Bone marrow (tissue), 2 donors: ENCODE results near the gene PGA5.
"Not testable (repeated sequence)": the region's sequence is repeated elsewhere in the genome, so short reads cannot be mapped to it uniquely, and the experiment has no call there.

Experiments
- DNase-seq, 2 donors: peaks; one replicate each; lab custom pipeline; 2025; lab: John Stamatoyannopoulos, UW

The PGA5 gene

DNA sequence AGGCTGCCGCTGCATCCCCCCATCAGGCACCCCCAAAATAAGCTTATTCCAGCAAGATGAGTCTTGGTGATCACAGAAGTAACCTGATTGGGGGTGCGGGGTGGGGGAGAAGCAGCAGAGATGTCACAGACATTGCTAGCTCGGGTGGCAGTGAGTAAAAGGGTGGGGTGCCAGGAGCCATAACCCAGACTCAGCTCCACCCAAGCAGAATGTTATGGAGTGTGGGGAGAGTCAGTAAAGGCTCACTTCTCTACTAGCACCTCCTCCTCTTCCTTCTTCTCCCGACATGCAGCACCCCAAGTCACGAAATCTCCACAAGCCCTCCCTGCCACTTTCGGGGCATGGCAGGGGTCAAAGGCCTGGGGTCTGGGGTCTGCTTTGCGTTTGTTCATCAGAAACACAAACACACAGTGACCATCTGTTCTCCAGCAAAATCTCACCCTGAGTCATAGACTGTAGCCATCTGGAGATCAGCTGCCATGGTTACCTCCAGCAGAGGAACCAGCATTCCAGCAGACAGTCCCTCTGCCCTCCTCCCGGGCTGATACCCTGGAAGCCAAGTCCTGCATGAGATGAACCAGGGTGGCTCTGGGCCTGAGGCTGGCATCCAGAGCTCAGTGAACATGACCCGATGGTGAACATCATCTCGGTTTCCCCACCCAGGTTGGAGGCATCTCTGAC is 14.4 kb upstream of the PGA5 start:
- not testable (repeated sequence) for DNase-seq

DNA sequence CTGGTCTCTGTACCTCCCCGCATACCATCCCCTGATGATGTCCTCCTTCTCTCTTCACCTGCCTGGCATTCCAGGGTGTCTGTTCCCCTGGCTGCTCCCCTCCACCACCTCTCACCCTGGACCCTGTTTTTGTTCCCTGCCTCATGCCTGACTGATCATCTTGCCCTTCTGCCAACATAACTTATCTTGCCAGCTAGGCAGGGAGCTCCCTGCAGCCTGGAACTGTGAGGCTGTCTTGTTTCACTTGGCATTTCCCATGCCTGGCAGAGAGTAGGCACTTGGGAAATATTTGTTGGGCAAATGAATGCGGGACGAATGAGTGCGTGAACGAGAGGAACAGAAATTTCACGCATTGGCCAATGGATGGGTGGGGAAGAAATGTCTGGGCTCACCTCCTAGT is 11.5 kb upstream of the PGA5 start:
- not testable (repeated sequence) for DNase-seq

DNA sequence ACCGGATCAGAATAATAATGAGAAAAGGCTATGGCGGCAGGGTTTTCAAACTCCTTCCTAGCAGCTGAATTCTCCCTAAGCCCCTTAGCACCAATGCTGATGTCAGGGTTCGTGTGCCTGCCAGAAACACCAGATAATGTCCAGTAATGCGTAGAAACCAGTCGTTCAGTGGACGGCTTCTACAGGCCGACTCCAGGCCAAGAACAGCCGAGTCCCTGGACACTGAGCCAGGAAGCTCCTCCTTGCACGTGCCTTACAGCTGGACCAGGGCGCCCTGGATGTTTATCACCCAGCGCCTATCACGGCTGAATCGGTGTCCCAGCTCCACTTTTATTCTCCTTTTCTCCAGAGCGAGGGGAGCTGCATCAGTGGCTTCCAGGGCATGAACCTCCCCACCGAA is 9.9 kb upstream of the PGA5 start:
- DNase-seq: not testable (repeated sequence)

DNA sequence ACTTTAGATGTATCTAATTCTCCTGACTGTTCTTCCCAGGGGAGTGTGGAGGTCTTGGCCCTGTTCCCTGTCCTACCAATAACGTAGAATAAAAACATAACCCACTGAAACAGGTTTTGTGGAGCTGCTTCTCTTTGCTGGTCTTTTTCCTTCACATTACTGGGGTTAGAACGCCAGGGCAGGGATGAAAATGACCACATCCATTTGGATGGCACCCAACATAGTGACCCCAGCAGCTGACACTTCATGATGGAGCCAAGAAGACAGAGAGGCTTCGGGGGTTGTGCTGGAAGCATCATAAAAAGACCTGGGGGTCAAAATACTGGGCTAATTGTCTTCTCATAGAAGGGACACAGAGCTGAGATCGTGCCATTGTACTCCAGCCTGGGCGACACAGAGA is 9.4 kb upstream of the PGA5 start:
- DNase-seq: not testable (repeated sequence)

DNA sequence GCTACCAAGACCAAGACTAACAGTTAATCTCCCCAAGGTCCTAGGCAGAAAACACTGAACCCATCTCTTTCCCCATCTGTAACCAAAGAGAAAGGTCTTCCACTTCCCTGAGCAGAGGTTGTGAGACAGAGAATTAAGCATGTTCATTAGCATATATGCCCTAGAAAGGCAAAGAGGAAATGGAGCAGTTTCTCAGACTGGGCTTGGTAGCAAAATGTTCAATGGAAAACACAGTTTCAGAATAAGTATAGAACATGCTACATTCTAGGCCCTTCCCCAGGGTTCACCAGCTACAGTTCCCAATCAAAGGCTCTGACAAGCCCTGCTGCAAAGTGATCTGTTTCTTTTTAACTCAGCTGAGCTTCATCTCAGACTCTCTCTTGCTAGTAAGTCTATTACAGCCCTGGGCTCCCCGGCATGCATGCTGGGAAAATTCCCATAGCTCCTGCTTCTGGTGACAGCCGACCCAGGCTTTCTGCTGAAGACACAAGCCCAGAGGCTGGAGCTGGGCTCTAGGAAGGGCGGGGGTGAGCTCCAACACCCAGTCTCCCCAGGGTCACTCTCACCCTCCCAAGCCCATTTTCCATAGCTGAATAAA is 8.3 kb upstream of the PGA5 start:
- DNase-seq: not testable (repeated sequence)

DNA sequence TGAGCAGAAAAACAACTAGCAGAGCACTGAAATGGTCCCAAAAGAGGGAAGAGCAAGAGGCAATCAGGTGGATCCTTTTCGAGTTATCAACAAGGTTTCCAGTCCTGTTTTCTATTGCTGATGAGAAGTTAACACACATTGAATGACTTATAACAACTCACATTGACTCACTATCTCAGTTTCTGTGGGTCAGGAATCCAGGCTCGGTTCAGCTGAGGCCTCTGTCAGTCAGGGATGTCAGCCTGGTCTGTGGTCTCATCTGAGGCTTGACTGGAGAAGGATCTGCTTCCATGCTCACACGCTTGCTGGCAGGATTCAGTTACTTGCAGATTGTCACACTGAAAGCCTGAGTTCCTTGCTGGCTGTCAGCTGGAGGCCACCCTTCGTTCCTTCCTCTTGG is 3.8 kb upstream of the PGA5 start:
- not testable (repeated sequence) for DNase-seq

DNA sequence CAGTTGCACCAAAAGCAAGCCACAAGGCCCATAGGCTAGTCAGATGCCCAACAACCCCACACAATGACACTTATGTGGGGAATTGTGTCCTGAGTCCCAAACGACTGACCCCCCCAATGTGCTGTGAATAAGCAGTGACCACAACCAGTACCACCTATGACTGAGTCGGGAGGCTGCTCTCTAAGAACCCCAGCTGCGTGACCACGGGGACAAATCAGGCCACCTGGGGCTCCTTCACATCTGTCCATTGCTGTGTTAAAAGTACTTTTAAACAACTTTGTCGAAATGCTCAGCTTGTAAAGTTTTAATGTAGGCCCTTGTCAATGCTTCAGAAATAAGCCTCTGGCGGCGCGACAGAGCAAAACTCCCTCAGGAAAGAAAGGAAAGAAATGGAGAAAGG is 687 bp upstream of the PGA5 start:
- DNase-seq: not testable (repeated sequence)

DNA sequence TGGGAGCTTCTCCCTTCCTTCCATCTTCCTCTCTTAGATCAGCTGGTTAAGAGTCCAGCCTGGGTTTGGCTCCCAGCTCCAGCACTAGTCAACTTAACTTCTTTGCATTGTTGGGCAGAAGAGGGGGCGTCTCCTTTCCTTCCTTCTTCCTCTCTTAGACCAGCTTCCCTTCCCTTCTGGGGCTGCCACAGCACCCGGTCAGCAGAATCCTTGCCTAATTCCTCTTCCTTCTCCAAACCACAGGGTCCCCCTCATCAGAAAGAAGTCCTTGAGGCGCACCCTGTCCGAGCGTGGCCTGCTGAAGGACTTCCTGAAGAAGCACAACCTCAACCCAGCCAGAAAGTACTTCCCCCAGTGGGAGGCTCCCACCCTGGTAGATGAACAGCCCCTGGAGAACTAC is 551 bp downstream of the PGA5 start:
- DNase-seq: not testable (repeated sequence)

DNA sequence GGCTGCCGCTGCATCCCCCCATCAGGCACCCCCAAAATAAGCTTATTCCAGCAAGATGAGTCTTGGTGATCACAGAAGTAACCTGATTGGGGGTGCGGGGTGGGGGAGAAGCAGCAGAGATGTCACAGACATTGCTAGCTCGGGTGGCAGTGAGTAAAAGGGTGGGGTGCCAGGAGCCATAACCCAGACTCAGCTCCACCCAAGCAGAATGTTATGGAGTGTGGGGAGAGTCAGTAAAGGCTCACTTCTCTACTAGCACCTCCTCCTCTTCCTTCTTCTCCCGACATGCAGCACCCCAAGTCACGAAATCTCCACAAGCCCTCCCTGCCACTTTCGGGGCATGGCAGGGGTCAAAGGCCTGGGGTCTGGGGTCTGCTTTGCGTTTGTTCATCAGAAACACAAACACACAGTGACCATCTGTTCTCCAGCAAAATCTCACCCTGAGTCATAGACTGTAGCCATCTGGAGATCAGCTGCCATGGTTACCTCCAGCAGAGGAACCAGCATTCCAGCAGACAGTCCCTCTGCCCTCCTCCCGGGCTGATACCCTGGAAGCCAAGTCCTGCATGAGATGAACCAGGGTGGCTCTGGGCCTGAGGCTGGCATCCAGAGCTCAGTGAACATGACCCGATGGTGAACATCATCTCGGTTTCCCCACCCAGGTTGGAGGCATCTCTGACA is 4.4 kb downstream of the PGA5 start:
- DNase-seq: not testable (repeated sequence)

DNA sequence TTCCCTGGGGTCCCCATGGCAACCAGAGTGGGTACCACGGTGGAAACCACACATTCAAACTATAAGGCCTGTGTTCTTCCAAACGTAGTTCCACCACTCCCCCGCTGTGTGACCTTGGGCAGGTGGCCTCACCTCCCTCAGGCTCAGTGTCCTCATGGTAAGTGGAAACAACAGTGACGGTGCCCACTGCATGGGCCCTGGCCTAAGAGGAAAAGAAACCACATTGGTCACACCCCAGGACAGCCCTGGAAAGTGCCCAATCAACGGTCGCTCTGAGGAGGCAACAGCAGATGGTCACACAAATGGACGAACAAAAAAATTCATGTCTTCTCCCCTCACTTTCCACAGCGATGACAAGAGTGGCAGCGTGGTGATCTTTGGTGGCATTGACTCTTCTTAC is 7.1 kb downstream of the PGA5 start:
- not testable (repeated sequence) for DNase-seq

DNA sequence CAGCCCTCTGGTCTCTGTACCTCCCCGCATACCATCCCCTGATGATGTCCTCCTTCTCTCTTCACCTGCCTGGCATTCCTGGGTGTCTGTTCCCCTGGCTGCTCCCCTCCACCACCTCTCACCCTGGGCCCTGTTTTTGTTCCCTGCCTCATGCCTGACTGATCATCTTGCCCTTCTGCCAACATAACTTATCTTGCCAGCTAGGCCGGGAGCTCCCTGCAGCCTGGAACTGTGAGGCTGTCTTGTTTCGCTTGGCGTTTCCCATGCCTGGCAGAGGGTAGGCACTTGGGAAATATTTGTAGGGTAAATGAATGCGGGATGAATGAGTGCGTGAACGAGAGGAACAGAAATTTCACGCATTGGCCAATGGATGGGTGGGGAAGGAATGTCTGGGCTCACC is 8.2 kb downstream of the PGA5 start:
- DNase-seq: not testable (repeated sequence)

DNA sequence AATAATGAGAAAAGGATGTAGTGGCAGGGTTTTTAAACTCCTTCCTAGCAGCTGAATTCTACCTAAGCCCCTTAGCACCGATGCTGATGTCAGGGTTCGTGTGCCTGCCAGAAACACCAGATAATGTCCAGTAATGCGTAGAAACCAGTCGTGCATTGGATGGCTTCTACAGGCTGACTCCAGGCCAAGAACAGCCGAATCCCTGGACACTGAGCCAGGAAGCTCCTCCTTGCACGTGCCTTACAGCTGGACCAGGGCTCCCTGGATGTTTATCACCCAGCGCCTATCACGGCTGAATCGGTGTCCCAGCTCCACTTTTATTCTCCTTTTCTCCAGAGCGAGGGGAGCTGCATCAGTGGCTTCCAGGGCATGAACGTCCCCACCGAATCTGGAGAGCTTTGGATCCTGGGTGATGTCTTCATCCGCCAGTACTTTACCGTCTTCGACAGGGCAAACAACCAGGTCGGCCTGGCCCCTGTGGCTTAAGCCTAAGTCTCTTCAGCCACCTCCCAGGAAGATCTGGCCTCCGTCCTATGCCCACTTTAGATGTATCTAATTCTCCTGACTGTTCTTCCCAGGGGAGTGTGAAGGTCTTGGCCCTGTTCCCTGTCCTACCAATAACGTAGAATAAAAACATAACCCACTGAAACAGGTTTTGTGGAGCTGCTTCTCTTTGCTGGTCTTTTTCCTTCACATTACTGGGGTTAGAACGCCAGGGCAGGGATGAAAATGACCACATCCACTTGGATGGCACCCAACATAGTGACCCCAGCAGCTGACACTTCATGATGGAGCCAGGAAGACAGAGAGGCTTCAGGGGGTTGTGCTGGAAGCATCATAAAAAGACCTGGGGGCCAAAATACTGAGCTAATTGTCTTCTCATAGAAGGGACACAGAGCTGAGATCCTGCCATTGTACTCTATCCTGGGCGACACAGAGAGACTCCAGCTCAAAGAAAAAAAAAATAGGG is 10.1 kb downstream of the PGA5 start:
- not testable (repeated sequence) for DNase-seq

DNA sequence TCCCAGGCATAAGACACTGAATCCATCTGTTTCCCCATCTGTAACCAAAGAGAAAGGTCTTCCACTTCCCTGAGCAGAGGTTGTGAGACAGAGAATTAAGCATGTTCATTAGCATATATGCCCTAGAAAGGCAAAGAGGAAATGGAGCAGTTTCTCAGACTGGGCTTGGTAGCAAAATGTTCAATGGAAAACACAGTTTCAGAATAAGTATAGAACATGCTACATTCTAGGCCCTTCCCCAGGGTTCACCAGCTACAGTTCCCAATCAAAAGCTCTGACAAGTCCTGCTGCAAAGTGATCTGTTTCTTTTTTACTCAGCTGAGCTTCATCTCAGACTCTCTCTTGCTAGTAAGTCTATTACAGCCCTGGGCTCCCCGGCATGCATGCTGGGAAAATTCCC is 11.4 kb downstream of the PGA5 start:
- not testable (repeated sequence) for DNase-seq

DNA sequence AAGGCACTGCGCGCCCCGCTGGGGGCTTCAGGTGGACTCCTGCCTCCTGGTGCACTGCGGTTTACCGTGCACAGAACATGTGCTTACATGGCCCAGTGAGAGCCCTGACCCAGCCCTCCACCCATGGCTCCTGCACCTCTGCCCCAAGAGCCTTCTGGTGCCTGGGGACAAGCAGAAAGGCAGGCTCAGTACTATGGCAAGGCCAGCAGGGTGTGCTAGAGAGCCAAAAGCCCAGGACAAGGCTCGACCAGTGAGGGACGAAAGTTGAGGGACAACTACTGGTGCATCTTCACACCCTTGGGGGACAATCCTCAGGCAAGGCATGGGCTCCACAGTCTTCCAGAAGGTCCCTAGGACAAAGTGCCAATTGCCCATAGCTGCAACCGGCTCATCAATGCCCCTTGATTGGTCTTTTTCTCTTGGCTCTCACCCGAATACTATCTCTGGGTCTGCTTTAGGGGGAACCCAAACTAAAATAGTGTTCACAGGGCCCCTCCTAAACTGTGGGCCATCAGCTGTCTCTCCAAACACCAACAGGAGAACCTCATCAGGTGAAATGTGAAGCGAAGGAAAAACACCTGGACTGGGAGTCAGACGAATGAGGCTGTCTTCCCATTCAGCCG is 13.5 kb downstream of the PGA5 start:
- peak; percentile 17 to 66 for DNase-seq

DNA sequence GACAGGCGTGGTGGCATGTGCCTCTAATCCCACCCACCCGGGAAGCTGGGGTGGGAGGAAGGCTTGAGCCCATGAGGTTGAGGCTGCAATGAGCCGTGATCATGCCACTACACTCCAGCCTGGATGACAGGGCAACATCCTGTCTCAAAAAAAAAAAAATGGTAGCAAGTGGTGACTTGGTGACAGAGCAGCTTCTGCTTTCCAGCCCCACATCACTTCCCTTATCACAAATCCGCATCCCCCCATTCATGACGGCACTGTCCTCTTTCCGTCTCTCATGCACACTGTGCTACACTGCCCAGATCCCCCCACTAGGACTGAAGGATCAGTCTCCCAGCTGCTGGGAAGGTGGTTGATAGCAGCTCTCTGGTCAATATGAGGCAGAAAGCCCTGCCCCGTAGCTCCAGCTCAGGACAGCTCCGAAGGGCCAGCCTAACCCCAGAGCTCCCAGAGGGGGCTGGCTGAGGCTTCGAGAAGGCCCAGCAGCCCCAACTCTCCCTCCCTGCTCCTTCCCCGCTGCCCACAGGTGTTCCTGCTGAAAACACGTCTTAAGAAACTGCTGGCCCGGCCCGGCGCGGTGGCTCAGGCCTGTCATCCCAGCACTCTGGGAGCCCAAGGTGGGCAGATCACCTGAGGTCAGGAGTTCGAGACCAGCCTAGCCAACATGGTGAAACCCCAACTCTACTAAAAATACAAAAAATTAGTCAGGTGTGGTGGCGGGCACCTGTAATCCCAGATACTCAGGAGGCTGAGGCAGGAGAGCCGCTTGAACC is 15.9 kb downstream of the PGA5 start:
- DNase-seq: peak in 1 of 2 donors; percentile 84

DNA sequence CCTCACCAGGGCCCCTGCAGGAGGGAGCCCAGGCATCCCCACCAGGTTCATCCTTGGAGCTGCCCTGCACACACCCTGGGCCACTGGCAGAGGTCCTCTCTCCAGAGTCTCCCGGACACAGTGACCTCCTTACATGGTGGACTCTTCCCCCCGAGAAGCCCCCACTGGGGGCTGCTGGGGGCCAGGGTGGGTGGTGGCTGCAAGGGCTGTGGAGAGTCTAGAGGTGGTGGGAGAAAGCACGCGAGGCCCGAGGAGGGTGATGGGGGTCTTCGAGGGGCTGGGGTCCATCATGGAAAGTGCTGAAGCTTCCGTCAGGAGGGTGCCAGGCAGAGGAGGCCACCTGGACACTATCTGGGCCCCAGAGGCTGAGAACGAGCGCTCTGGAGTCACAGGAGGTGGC is 17.6 kb downstream of the PGA5 start:
- DNase-seq: no peak

DNA sequence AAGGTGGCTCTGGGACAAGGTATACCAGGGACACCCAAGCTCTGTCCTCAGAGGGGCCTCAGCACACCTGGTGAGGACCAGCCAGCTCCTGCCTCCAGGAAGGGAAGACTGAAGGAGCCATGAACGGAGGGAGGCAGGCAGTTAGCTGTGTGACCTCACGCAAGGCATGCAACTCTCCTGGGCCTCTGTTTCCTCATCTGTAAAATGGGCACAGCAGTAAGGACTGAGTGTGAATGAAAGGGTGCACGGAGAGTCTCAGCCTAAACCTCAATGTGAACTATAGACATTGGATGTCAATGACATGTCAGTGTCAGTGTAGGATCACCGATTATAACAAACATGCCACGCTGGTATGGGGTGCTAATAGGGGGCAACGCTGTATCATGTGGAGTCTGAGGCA is 18.4 kb downstream of the PGA5 start:
- DNase-seq: no peak

DNA sequence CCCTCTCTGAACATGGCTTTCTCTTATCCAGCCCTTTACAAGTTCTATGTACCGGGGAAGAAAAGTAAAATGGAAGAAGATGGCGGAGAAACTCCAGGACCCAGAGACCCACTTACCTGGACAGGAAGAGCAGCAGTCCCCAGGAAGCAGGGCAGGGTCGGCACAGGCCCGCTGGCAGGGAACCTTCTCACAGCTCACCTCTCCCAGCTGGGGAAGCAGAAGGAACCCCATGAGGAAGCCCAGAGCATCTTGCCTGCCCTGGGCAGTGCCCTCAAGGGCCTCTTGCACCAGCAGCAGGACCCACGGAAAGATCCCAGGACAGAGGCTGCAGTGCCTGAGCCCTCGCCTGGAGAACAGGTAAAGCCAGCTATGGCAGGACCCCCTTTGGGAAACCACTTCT is 23.4 kb downstream of the PGA5 start:
- no peak for DNase-seq

DNA sequence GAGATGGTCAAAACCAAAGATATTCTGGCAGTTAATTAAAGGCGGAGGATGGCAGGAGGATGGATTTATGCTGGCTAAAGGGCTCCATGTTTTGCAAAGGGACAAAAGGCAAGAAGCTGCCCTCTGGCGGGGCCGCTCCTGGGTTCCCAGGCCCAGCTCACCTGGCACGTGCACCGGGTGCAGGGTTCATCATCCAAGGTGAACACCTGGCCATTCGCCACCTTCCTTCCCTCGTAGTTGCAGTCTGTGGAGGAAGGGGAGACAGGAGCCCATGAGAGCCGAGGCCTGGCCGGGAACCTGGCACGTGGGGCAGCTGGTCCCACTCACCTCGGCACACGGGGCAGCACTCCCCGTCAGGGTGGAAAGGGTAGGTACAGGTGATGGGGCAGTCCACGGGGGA is 23.8 kb downstream of the PGA5 start:
- DNase-seq: no peak

DNA sequence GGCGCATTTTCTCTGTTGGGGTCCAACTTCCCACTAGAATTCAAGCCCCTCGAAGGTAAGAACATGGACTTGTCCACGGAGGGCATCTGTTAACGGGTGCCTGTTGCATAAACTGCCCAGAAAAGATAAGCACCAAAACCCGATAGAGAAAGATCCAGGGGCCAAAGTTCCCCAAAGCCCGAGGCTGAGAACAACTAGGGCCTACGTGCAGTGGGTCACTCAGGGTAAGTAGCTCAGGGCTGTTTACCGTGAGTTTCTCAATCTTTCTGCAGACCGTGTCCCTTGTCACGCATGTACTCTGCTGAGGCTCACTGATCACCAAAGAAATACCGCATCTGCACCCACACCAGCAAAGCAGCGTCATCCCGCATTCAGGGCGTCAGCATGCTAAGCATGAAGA is 24.4 kb downstream of the PGA5 start:
- DNase-seq: no peak

DNA sequence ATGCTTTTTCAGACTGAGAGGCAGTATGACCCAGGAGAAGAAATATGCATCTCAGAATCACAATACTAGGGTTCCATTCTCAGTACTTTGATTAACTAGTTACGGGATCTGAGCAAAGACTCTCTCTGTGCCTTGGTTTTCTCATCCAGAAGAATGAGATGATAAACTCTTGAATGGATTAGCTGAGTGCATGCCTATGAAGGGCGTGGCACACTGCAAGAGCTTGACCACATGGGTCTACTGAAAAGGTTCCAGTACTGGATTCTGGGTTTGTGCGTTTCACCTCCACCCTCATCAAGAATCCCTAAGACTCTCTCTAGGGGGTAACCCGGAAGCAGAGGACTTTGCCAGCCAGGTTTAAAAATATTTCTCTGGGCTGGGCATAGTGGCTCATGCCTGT is 25.6 kb downstream of the PGA5 start:
- DNase-seq: no peak
